KOPT-K1 (cell line): ENCODE results near the gene A1CF.
"Not testable (repeated sequence)": the region's sequence is repeated elsewhere in the genome, so short reads cannot be mapped to it uniquely, and the experiment has no call there.

Experiments used
- H3K27ac ChIP-seq: fragments of 200-600 bp; sonication (generic); 2 replicates; pipeline ENCODE4 v1.5.1; 2016; ENCODE audit warnings: antibody characterized with exemption, mild to moderate bottlenecking, low read depth, low read length; ENCODE audit not compliant: poor library complexity, severe bottlenecking
- H3K36me3 ChIP-seq: fragments of 200-600 bp; sonication (generic); 2 replicates; pipeline ENCODE4 v1.5.1; 2017; ENCODE audit warnings: antibody characterized with exemption, mild to moderate bottlenecking, low read length, moderate library complexity; ENCODE audit not compliant: insufficient read depth
- H3K9me3 ChIP-seq: fragments of 200-600 bp; sonication (generic); 2 replicates; pipeline ENCODE4 v1.5.1; 2017; ENCODE audit warnings: antibody characterized with exemption, low read length, mild to moderate bottlenecking; ENCODE audit not compliant: insufficient read depth, poor library complexity, severe bottlenecking

The A1CF gene

GRCh38 chr10:50846753-50847152 is 38.7 kb downstream of the A1CF start:
- H3K9me3 ChIP-seq, result no peaks in the 10 kb centered on the region
- H3K36me3 ChIP-seq, result no peaks in the 10 kb centered on the region
- H3K27ac ChIP-seq, result no peak overlapping the region

DNA sequence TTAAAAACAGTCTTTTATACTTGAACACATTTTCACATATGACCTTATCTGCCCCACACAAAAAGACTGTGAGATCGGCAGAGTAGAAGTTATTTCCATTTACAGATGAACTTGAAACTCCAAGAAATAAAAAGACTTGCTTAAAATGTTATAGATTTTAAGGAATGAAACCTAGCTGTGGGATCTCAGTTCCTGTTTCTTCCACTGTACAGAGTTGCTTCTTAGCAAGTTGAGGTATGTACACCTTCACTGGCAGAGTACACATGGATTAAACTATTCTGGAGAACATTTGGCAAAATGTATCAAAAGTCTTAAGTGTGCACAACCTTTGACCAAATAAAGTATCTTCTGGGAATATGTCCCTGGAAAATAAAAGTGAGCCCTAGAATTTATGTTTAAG is 48.3 kb downstream of the A1CF start:
- H3K9me3 ChIP-seq, result no peaks in the 10 kb centered on the region
- H3K27ac ChIP-seq, result no peak overlapping the region
- no peaks in the 10 kb centered on the region for H3K36me3 ChIP-seq

DNA sequence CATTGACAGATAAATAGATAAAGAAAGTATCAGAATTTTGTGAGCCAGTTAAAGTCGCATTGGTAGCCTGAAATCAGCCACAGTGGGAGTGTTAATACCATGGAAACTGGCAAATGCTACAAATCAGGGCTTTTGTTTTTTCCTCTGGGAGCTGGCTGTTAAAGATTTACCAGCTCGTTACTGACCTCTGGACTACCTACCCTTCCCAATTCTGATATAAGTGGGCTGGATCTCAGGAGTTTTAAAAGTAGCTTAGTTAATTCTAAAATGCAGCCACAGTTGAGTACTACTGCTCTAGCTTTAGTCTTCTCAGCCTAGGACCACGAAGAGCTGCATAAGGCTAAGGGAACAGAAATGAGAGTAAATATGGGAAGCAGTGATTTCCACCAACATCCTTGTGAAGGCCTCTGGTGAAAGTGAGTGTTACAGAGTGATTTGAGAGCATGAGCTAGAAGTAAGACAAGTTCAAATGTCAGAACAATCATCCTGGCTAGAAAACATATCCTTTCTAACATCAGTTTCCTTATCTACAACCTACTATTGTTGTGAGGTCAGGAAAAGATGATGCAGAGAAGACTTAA is 53.2 kb downstream of the A1CF start:
- no peak overlapping the region for H3K27ac ChIP-seq
- H3K9me3 ChIP-seq, result no peaks in the 10 kb centered on the region
- H3K36me3 ChIP-seq, result no peaks in the 10 kb centered on the region

DNA sequence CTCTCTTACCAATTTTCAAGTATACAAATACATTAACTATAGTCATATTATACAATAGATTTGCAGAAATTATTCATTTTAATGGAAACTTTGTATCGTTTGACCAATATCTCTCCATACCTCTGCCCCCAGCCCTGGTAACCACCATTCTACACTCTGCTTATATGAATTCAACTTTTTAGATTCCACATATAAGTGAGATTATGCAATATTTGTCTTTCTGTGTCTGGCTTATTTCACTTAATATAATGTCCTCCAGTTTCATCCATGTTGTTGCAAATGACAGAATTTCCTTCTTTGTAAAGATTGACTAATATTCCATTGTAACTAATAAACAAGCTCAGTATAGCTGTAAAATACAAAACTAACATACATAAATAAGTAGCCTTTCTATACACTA is 55.4 kb downstream of the A1CF start:
- Histone ChIP-seq H3K27ac (no peak overlapping the region), H3K36me3 (no peaks in the 10 kb centered on the region), H3K9me3 (no peaks in the 10 kb centered on the region)

DNA sequence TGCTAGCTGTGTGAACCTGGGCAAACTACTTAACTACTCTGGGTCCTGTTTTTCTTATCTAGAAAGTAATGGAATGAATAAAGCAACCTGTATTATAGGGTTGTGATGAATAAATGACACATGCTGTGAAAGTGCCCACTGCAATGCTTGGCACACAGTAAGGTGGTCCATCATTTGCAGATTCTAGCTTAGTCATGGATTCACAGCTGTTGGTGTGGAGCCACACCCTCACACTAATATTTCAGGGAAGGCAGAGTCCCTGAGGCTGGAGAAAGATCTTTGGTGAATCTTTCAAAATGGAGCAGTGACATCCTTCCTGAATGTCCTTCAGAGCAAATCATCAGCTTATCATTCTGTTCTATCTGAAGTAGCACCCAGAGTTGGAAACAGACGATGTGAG is 60.6 kb downstream of the A1CF start:
- H3K27ac ChIP-seq, result no peak overlapping the region
- H3K9me3 ChIP-seq, result no peaks in the 10 kb centered on the region
- no peaks in the 10 kb centered on the region for H3K36me3 ChIP-seq

DNA sequence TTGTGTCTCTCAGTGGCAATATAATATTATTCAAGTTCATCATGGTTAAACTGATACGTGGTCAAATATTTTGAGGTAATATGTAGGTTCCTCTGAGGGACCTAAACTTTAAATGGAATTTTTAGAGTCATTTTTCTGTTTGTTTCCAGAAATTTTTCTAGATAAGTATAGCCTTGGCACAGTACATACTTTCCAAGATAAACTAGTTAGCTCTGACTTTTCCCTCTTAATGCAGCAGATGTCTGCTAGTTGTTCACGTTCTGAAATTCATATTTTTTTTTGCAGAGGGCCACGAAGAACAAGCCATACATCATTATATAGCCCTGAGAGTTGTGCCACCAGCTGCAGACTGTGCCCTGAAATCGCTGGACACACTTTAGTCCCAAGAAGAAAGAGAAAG is 61.6 kb downstream of the A1CF start:
- H3K36me3 ChIP-seq, result no peaks in the 10 kb centered on the region
- H3K27ac ChIP-seq, result no peak overlapping the region
- no peaks in the 10 kb centered on the region for H3K9me3 ChIP-seq

DNA sequence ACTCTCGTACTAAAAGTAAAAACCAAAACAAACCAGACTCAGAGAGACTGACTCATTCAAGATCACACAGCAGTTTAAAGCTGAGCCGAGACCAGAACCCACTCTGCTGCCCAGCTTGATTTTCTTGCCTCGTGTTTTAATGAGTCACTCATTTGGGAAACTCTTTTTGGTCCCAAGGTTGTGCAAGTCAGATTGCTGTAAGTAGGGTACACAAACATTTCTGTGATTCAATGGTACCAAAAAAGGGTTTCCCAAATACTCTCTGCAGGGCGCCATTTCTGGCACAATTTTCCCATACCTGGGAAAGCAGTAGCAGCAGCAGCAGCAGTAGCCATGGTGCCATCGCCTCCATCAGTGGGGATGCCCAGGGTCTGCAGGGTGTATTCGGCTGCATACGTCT is 75.8 kb downstream of the A1CF start:
- H3K27ac ChIP-seq, result no peak overlapping the region
- H3K36me3 ChIP-seq, result no peaks in the 10 kb centered on the region
- H3K9me3 ChIP-seq, result no peaks in the 10 kb centered on the region

GRCh38 chr10:50807851-50808776 is 77.3 kb downstream of the A1CF start:
- Histone ChIP-seq H3K27ac (no peak overlapping the region), H3K9me3 (no peaks in the 10 kb centered on the region), H3K36me3 (no peaks in the 10 kb centered on the region)

- Histone ChIP-seq H3K9me3 (no peaks in the 10 kb centered on the region), H3K36me3 (no peaks in the 10 kb centered on the region), H3K27ac (no peak overlapping the region)
Observed at GRCh38 chr10:50805981-50806622, 79.3 kb downstream of the A1CF start.

- H3K27ac ChIP-seq, result no peak overlapping the region
- H3K9me3 ChIP-seq, result no peaks in the 10 kb centered on the region
- H3K36me3 ChIP-seq, result no peaks in the 10 kb centered on the region
Observed at GRCh38 chr10:50799595-50799994, 85.8 kb downstream of the A1CF start.

DNA sequence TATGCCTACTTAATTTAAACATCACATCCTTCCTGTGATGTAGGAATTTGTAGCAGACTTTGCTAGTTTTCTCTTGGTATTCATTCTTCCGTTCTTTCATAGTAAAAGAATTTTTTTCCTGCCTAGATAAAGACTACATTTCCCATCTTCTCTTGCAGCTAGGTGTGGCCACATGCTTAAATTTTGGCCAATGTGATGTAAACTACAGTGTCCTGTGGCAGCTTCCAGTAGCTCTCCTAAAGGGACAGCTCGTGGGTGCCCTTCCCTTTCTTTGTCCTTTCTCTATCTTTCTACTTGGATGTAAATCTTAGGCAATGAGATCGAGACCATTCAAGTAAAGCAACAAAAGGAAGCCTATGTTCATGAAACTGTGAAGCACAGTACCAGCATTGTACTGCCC is 87.1 kb downstream of the A1CF start:
- H3K9me3 ChIP-seq, result no peaks in the 10 kb centered on the region
- H3K36me3 ChIP-seq, result no peaks in the 10 kb centered on the region
- H3K27ac ChIP-seq, result no peak overlapping the region

DNA sequence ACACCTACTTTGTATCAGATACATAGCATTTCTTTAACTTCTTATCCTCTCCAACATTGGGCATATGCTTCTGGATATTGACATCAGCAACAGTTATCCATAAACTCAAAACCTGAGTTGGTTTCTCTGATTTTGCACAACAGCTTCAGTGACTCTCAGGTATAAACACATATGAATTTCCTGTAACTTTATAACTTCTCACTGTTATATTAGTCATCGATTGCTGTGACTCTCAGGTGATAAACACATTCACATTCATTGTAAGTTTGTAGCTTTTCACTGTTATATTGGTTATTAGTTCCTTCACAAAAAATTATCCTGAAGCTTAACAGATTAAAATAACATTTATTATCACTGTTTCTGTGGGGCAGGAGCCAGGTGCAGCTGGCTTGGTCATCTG is 88.7 kb downstream of the A1CF start:
- no peaks in the 10 kb centered on the region for H3K36me3 ChIP-seq
- no peak overlapping the region for H3K27ac ChIP-seq
- H3K9me3 ChIP-seq, result no peaks in the 10 kb centered on the region

DNA sequence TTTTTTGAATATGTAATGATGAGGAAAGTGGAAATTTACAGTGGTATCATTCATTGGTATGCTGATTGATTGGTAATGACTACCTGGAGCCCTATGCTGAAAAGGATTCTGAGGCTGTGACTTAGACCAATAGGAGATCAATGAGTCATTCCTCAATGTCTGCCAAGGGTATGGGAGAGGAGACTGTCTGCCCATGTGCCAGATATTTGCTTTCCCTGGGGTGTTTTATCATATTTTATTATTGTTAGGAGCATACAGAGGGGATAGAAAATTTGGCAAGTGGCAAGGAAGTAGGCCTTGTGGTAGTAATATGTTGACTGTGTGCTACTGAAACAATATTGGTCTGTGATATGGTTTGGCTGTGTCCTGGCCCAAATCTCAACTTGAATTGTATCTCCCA is 90.9 kb downstream of the A1CF start:
- Histone ChIP-seq H3K27ac (no peak overlapping the region), H3K36me3 (no peaks in the 10 kb centered on the region), H3K9me3 (no peaks in the 10 kb centered on the region)

DNA sequence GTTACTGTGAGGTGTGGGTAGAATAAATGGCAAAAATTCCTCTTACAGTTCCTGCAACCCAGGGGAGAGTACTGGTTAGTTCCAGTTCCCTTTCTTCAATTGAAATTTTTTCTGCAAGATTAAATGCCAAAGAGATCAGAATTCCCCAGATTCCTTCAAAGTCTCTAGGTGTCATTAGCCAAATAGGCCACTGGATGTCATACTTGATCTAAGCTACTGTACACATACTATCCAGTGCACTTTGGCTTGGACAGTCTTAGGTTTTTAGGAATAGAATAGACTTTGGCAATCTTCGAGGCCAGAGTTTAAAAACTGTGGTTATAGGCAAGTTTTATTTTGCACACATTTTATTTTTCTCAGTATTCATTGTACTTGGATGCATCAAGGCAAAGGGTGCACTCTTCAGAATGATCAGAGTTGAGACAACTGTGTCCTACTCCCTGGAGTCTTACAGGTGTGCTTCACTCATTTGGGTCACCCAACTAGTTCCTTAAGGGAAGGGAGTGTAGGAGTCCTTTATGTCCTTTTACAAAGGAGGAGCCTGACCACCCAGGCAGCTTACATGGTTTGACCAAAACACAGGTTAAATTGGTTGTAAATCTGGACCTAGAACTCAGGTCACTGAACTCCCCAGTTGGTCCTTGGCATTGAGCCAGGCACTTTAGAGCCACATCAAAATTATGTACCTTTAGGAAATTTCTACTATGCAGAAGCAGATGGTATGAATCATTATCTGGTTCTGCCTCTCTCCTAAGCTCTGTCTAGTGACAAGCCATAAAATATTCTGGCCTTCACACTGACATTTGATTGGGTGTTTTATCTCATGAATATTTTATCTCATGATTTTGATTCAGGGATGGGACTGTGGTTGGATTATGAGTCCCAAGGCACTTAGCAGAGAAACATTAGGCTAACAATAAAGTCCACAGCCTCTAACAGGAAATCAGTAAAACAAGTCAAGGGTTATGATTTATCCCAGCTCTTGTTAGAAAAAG is 96.2 kb downstream of the A1CF start:
- Histone ChIP-seq H3K27ac (no peak overlapping the region), H3K9me3 (no peaks in the 10 kb centered on the region), H3K36me3 (no peaks in the 10 kb centered on the region)

- H3K27ac ChIP-seq, H3K9me3 ChIP-seq, H3K36me3 ChIP-seq: not testable (repeated sequence)
Observed at GRCh38 chr10:50787962-50788361, 97.5 kb downstream of the A1CF start.
